Adrenal gland (tissue), 5 donors: ENCODE results near the gene LCN15.

Experiments
- POLR2A ChIP-seq, 2 donors: fragments of 450-650 bp; IDR thresholded peaks; one replicate each; pipeline ENCODE4 v1.6.1; 2017; ENCODE audit warnings: antibody characterized with exemption in 2 of 2, mild to moderate bottlenecking in 2 of 2, moderate library complexity in 1 of 2
- TF ChIP-seq, protein P1 (sequence below), 6 experiments: fragments of 450-650 bp in 4 of 6; fragments of 200-600 bp in 2 of 6; sonication (generic) in 1 of 6; IDR thresholded peaks; 1 replicate in 5 of 6; 2 replicates in 1 of 6; pipeline versions ENCODE4 v1.5.1 to v1.8.0; 2016 to 2021; ENCODE audit warnings: antibody characterized with exemption in 6 of 6, mild to moderate bottlenecking in 2 of 6, moderate library complexity in 1 of 6
- donor health status: DM: no; HTN: no; CAD: no.

GRCh38 chr9:136791516-136792276 is 27.4 kb upstream of the LCN15 start:
- TF ChIP-seq, protein P1, sequence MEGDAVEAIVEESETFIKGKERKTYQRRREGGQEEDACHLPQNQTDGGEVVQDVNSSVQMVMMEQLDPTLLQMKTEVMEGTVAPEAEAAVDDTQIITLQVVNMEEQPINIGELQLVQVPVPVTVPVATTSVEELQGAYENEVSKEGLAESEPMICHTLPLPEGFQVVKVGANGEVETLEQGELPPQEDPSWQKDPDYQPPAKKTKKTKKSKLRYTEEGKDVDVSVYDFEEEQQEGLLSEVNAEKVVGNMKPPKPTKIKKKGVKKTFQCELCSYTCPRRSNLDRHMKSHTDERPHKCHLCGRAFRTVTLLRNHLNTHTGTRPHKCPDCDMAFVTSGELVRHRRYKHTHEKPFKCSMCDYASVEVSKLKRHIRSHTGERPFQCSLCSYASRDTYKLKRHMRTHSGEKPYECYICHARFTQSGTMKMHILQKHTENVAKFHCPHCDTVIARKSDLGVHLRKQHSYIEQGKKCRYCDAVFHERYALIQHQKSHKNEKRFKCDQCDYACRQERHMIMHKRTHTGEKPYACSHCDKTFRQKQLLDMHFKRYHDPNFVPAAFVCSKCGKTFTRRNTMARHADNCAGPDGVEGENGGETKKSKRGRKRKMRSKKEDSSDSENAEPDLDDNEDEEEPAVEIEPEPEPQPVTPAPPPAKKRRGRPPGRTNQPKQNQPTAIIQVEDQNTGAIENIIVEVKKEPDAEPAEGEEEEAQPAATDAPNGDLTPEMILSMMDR (IDR thresholded peaks at IDR 0.05): peak; percentile 75 to 88 (median 83)
- no peak for TF ChIP-seq POLR2A (IDR thresholded peaks at IDR 0.05)
